GM21529 (cell line): ENCODE results near the gene CDK14.
A peak's percentile ranks its signal among the peaks of the same experiment; 100 is the strongest.

Source experiments
- ATAC-seq: cut with Tn5 transposase; IDR thresholded peaks from one replicate; pipeline ENCODE4 v1.9.1; 2021; ENCODE audit not compliant: unreplicated experiment

Gene CDK14

DNA sequence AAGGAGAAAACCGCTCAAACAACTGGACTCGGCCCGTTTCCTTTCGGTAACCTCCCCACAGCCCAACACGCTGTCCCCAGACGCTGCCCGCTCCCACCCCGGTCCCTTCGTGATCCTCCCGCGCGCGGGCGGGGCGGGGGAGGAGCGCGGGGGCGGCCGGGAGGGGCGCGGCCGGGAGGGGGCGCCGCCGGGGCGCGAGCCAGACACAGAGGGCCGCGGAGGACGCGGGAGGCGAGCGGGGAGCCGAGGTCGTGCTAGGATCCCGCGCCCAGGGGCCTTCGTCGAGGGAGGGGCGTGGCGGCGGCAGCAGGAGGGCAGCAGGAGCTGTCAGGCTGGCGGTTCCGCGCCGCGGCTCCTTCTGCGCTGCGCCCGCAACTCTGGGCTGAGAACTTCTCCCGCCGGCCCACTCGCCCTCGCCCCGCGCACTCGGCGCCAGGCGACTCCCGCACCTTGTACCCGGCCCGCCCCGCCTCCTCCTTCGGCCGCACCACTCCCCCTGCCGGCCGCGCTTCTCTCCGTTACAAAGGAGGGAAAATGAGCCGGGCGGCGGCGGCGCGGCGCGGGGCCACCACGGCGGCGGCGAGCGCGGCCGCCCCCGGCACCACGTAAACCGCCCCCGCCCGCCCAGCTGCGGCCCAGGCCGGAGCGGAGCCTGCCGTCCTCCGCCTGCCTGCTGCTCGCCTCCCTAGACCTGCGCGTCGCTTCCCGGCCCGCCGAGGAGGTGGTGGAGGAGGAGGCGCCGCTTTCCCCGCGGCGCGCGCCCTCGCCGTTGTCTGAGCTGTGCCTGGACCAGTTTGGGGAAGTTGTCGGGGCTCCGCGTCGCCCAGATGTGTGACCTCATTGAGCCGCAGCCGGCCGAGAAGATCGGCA lies at the start of gene CDK14:
Gene CDK14, plus strand, starts transcription at position 521 of the 870 bp plus-strand sequence. Its CDS starts 307 bp downstream, at position 828.
- ATAC-seq: peak; percentile 59

- no peak for ATAC-seq
These were observed 45.1 kb upstream of the CDK14 start for GRCh38 chr7:90551036-90551435.

DNA sequence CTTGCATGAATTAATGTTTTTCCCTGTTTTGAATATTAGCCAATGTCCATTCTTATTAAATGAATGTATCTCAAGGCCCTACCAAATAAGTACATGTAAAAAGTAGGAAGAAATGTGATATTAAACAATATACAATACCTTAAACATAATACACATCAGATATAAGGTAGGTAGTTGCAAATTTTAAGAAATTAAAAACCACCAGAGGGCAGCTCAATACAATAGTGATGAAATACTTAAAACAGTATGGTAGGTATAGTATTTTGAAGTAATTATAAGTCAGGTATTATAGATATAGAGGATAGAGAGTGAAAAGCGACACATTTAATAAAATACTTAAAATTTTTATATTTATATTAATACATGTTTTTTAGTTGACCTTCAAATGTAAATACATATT lies 43.6 kb upstream of the CDK14 start:
- ATAC-seq: no peak

DNA sequence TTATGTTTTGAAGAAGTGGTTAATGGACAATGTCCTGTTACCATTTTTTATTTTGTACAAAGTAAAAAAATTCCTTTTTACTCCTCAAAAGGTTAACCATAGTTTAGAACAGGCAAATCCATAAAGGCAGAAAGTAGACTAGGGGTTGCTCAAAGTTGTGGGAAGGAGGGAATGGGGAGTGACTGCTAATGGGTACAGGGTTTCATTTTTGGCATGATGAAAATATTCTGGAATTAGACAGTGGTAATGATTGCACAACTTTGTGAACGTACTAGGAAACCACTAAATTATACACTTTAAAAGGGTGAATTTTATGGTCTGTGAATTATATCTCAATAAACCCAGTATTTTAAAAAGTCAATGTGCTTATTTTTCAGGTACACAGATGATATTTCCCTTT lies 35.4 kb upstream of the CDK14 start:
- no peak for ATAC-seq

DNA sequence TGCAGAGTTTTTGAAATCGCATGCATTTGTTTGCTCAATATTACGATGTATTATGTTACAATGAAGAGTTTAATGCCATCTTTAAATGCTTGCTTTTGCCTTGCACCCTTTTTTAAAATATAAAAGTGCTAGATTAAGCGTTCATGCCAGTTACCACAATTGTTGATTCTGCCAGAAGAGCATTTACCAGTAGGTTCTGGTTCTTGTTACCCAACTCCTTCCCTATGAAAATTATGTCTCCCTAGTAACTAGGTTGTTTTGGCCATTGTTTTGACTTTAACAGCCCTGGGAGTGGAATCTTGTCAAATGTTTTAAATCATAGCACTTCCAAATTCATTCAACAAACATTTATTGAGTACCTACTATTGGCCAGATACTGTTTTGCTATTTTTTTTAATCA lies 32.8 kb upstream of the CDK14 start:
- ATAC-seq: no peak

- no peak for ATAC-seq
These were observed 31.7 kb upstream of the CDK14 start for GRCh38 chr7:90564455-90564854.

DNA sequence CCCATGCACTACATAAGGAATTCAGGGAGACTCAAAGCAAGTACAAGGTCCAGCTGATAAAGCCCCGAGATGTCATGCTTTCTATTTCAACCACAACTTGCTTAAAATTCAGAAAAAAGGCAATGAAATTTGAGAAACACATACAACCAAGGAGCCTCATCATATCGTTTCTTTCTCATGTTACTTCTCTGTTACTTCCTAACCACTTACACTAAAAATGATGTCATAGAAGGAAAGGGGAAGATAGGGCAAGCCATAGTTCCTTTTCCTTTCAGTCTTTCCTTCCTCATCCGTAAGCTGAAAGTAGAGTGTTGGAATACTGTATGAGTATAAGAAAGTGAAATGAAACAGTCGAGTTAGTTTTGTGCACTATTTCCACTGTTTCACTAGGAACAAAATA lies 27.9 kb upstream of the CDK14 start:
- ATAC-seq: no peak

GRCh38 chr7:90569368-90569767 lies 26.8 kb upstream of the CDK14 start:
- ATAC-seq: no peak

GRCh38 chr7:90570373-90570959 lies 25.7 kb upstream of the CDK14 start:
- no peak for ATAC-seq

DNA sequence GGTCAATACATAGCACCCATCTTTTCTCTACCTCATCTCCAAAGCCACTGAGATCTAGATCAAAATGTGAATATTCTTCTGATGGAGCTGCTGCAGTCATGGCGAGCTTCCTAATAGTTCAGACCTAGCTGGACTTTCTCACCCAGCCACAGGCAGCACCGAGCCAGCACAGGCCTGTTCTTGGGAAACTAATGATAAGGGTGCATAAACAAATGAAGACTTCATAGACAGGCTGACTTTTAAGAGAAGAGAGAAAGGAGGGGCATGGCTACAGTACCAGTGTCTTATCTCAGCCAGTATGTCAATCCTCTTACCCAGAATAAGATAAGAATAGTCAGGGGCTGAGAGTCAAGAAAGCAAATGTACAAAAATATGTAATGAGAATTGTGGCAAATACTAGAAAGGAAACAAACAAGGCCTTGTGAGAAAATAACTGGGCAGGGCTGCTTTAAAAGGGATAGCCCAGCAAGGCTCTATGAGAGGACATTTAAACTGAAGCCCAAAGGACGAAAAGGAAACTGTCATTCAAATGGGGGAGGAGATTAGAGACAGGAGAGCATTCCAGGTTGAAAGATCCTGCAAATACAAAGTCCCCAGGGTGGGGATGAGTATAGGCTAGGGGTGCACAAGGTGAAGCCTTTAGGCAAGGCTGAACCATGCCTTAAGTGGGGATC lies 21.8 kb upstream of the CDK14 start:
- no peak for ATAC-seq

- ATAC-seq: no peak
These were observed 21.3 kb upstream of the CDK14 start for GRCh38 chr7:90574820-90575187.

DNA sequence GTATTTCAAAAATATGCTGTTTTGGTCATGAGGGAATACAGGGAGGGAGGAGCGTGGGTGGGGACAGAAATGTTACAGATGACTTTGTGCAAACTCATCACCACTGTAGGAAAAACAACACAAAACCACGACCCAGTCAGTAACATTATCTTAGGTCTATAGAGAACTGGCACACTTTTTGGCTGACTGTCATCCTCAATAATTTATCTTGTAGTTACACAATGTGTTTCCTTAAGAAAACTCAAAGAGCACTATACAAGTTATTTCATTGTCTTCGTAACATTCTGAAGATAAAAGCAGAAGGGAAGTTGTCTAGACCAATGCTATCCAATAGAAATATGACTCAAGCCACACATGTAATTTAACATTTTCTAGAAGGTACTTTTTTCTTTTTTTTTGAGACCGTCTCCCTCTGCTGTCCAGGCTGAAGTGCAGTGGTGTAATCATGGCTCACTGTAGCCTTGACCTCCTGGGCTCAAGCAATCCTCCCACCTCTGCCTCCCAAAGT lies 16.9 kb upstream of the CDK14 start:
- ATAC-seq: no peak

- no peak for ATAC-seq
These were observed 16.1 kb upstream of the CDK14 start for GRCh38 chr7:90580051-90580450.

DNA sequence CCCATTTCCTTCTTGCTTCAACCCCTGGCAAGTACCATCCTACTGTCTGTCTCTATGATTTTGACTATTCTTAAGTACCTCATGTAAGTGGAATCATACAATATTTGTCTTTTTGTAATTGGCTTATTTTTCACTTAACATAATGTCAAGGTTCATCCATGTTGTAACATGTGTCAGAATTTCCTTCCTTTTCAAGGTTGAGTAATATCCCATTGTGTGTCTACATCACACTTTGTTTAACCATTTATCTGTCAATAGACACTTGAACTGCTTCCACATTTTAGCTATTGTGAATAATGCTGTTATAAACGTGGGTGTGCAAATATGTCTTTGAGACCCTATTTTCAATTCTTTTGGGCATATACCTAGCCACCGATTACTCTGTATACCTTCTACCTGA lies 14.0 kb upstream of the CDK14 start:
- no peak for ATAC-seq

DNA sequence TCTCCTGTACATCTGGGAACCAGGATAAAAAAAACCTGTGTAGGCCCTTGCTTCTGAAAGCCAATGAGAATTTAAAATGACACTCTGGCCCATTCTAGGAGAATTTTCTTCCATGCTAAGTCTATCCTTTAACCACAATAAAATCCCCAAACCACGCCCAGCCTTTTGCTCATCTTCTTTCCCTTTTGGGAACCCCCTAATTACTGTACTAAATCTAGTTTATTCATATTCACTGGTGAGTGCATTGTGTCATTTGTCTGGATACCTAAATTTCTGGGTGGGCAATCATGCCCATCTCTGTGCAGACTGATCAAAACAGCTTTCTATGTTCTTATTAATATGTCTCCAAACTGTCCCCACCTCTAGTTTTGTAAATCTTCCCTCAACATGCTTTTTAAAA lies 11.7 kb upstream of the CDK14 start:
- ATAC-seq: no peak

GRCh38 chr7:90586091-90586490 lies 10.0 kb upstream of the CDK14 start:
- no peak for ATAC-seq

DNA sequence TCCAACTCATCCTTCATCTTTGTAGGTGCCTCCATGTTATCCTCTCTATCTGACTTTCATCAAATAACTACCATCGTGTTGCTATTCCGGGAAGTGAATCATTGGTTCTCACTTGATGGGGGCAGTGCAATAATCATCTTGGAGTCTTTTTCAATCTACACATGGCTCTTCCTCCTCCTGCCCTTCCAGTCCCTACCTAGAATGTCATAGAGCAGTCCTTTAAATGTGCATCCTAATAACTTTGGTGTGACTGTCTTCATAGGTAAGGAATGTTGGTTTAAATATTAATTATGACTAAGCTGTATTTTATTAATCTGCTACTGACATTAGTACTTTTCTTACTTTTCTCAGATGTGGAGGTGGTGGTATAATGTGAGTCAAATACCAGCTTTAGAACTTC lies 8.4 kb upstream of the CDK14 start:
- ATAC-seq: no peak

DNA sequence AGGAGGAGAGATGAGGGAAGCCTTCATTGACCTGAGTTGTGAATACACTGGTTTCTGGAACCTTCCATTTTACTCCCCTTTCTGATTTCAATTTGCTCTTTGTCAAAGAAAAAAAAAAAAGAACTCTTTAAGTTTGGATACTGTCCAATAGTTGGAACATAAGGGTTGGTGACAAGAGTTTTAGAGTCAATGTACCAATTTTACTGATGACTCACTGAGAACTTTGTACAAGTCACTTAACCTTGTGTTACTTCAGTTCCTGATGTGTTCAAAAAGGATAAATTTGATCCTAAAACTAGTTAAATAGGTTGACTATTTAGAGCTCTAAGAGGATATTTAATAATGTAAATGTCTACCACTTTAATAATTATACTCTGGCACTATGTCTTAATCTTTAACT lies 4.1 kb upstream of the CDK14 start:
- ATAC-seq: no peak

- ATAC-seq: no peak
These were observed 2.9 kb upstream of the CDK14 start for GRCh38 chr7:90593205-90593604.

DNA sequence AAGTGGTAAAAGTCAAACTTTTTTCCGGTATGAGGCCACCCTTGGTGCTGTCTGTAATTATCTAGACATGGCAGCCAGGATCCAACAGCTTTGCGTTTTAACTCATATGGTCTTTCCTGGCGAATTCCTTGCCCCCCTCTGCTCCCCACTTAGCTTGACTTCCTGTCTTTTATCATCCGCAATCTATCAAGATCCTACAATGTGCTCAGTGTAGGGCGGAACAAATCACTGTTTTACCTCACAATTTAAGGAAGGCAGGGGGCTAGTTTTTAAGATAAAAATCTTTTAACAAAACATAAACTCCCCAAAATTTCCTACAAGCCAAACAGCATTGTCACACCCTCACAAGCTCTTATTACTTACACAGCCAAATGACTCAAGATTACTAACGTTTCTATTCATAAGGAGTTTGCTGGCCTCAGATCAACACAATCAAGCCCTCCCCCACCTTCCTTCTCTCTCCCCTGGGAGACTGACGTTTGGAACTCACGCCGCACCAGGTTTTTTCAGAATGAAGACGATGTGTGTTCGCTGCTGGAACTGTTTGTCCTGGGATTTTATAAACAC lies 1.3 kb upstream of the CDK14 start:
- no peak for ATAC-seq

- peak; percentile 14 for ATAC-seq
These were observed 750 bp upstream of the CDK14 start for GRCh38 chr7:90595342-90595800.
